Left lobe of liver (tissue), 2 donors: ENCODE data around the gene HAUS3. TPM values are rescaled to one million over a fixed set of nuclear protein-coding genes. Genes with fewer than 3 reads are reported as not detected.

Experiments
- ATAC-seq: fragments of 200-7000 bp; cut with Tn5 transposase; one replicate; pipeline ENCODE4 v1.9.1; 2020; ENCODE audit warnings: mild to moderate bottlenecking, moderate library complexity
- DNase-seq: peaks from one replicate; pipeline ENCODE4 v3.0.0-alpha.2; 2020; ENCODE audit warnings: low spot score
- total RNA-seq: library from RNA; stranded (reverse); gene quantifications from one replicate; pipeline ENCODE4 v1.2.1, GENCODE V29; 2021
- donor health status: DM: no; HTN: no; CAD: no; lungs with moderate emphysema.
- donor health status: DM: no; HTN: yes; CAD: no.

HAUS3 gene
- total RNA-seq, 1 donor from 2014 or later: 5.0 TPM

DNA sequence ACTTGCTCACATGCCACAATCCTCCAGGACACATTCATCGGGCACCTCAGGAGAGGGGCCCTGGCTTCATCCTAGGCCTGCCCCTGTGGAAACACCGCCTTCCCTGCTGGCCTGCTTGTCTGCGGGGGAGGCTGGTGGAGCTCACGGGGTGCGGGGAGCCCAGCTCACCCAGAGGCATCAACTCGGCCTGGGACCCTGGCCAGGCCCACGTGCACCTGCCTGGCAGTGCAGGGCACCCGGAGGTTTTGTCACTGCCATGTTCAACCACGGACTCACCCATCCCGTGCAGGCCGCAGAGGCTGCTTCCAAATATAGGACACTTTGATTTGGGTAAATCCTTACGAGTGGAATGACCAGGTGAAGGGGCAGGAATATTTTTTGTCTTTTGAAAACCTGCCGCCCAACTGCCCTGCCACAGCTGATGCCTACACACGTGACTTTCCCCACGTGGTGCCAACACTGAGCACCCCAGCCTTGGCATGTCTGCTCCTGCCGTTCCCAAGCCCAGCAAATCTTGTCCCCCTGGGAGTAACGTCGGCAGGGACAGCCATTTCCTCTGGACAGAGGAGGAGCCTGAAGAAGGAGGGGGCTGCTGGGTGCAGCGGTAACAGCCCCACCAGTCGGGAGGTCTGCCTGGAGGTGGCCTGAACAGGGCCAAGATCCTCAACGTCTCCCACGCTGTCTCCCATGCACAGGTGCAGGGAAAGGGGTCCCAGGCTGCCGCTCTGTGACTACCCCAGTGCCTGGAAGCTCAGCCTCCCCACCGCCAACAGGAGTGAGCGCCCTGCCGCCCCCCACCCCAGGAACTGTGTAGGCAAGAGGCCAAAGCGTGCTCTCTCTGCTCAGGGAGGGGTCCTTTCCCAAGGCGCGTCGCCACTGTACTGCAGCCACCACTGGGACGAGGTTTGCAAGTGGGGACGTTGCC, 11.5 kb upstream of the HAUS3 start:
- ATAC-seq (no peak), DNase-seq (no peak)

DNA sequence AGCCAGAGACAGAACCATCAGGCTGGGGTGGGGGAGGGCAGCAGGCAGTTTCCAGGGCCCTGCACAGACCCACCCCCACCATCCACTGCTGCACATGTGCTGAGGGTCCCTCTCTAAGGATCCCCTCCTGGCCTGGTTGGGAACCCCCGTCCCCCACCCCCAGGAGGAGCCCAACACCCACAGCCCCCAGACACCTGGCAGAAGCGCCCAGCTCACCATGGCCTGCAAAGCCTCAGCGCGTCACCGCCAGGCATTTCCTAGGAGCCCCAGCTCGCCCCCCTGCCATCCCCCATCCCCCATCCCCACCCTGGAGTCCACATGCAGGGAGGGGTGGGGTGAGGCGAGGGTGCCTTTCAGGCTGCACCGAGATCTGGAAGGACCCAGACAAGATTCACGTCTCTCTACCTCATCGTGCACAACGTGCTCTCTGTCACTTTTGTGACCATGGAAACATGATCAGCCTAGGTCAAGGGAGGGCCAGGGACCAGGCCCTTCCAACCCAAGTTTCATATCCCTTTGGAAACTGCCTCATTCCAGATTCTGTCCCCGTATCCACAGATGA, 10.7 kb upstream of the HAUS3 start:
- DNase-seq (no peak), ATAC-seq (no peak)

DNA sequence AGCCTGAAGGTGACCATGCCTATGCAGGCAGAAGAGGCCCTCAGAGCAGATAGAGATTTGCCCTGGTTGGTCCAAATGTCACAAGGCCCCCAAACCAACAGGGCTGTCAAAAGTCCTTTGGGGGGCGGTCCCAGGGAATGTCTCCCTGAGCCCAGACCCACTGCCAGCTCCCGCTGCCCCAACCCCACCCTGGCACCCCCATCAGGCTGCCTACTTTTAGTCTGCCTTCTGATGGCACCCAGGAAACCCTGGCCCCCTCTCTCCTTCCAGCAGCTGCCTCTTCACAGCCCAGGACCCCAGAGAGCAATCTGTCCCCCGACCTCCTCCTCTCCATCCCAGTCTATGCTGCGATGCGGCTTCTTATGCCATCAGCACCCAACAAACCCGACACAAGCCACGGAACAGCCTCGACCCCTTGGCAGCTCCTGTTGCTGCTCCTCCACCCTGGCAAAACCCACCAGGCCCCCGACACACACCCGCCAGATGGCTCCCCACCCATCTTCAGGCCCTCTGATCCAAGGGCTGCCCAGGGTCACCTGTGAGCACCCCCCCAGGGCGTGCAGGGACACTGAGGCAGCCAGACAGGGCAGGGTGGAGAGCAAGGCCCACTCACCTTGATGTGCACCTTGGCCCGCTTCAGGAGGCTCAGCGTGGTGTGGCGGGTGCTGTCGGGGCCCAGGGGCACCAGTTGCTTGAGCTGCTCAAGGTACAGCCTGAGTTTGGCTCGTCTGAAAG, 10.0 kb upstream of the HAUS3 start:
- no peak for ATAC-seq
- DNase-seq: no peak

DNA sequence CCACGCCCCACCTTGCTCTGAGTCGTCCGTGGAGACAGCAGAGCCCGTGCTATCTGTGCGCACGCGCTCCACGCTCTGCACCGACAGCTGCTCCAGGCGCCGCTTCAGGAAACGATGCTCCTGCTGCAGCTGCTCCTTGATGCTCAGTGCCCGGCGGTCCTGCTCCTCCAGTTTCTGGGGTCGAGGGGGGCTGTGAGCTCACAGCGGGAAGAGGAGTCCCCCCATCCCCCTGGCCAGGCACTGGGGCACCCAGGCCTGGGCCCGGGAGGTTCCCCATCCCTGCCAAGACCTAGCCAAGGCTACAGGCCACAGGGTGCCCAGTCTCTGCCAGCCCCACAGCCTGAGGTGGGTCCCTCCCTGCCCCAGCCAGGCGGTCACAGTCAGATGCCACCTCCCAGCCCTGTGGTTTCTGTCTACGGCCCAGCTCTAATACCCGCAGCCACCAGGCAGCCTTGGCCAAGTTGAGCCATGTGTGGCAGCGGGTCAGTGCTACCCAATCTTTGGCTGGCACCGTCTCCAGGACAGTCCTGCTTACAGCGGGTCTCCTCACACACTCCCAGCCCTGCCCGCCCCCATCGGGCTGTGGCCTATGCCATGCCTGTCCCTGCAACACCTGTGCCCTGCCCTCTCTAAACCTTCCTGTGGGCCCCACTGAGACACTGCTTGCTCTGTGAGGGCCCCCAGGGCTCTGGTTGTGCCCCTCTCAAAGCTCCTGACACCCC, 9.3 kb upstream of the HAUS3 start:
- no peak for DNase-seq
- no peak for ATAC-seq

DNA sequence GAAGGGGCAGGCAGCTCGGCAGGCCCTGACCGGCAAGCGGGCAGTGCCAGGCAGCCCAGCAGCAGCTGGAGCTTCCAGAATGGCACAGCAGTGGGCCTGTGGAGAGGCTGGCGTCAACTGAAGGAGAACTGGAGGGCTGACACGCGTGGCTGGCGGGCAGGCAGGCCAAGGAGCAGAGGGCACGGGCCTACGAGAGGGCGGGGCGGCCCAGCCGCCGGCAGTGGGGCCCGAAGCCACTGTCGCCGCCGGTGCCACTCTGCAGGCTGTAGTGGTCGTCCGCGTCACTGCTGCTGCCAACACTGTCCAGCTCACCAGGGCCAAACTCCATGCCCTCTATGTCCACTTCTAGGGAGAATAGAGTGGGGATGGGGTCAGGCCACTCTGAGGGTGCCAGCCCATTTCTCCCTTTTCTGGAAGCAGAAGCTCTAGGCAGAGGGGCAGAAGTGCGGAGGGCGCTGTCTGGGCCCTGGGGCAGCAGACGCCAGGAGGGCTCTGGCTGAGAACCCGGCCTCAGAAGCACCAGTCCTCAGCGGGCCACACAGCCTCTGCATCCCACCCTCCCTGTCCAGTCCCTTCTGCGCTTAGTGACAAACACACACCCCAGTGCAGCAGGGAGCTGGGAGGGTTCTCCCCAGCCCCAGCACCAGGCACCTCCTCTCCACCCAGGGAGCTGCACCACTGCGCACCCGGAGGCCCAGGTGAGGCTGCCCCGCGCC, 8.6 kb upstream of the HAUS3 start:
- DNase-seq (no peak), ATAC-seq (no peak)

DNA sequence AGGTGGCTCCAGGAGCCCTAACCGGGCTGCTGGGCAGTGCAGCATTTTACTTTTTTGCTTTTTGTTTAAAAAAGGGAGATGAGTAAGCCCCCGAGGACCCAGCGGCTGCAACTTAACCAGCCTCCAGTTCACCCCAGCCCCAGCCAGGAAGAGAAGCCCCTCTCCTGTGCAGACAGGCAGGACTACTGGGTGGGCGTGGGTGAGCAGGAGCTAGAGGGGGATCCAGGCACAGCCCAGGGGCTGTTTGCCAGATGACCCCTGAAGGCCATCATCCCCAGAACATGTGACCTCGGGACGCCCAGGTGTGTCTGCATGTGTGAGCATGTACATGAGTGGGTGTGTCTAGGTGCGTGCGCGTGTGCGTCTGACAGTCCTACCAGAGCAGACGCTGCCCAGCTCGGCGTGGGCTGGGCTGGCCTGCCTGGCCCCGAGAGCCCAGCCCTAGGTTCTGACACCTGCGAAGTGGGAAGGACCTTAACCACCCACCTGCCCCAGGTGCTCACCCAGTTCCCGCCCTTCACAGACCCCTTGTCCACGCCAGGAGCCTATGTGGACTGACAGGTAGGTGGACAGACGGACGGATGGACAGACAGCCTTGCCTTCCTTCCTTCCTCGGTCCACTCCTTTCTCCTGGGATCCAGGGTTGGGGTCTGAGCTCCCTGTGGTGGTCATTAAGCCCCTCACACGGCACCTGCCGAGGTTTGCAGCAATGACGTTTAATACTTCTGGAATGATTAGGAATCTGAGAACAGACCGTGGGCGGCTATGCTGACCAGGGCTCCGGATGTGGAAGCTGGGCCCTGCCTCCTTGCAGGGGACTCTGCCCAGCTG, 7.8 kb upstream of the HAUS3 start:
- ATAC-seq (no peak), DNase-seq (no peak)

DNA sequence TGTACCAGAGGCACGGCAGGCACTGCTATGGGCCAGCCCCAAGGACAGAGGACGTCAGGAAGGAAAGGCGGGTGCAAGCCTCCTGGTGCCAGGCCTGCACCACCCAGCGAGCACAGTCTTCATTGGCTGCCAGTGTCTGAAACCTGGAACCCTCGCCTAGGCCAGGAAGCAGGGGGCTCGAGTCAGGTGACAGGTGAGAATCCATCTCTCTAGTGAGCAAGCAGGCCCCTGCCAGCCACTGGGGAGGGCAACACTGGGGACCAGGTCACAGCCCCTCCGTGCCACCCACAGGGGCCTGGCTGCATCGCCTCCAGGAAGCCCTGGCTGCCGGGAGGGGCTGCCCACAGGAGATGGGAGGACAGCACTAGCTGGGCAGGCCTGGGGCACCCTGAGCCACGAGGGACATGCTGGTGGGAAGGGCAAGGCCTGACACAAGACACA, 6.9 kb upstream of the HAUS3 start:
- DNase-seq (no peak), ATAC-seq (no peak)

DNA sequence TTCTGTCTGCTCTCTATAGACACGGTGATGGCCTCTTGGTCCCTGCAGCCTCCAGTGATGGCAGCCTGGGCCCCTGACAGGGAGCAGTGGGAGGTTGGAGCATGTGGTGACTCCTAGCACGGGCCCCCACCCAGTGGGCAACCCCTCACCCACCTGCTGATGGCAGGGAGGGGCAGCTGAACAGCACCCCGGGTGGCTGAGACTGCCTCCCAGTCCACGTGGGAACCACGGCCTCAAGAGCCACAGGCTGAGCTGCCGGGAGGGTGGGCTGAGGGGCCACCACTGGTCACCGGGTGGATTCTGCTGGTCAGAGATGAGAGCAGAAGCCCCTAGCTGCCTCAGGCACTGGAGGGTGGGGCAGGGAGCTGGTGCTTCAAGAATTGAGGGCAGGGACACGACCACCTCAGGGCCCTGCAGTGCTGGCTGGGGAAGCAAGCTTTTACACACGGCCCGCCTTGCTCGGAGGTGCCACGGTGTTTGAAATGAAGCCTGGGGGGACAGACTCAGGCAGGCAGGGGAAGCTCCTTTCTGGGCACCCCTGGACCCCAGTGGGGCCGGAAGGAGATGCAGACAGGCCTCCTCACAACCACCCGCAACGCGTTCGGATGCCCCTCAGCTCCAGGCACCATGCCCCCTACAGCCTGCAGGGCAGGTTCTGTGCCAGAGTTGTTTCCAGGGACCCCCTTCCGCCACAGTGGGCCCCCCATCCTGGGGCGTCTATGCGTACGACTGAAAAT, 6.3 kb upstream of the HAUS3 start:
- DNase-seq: no peak
- no peak for ATAC-seq

DNA sequence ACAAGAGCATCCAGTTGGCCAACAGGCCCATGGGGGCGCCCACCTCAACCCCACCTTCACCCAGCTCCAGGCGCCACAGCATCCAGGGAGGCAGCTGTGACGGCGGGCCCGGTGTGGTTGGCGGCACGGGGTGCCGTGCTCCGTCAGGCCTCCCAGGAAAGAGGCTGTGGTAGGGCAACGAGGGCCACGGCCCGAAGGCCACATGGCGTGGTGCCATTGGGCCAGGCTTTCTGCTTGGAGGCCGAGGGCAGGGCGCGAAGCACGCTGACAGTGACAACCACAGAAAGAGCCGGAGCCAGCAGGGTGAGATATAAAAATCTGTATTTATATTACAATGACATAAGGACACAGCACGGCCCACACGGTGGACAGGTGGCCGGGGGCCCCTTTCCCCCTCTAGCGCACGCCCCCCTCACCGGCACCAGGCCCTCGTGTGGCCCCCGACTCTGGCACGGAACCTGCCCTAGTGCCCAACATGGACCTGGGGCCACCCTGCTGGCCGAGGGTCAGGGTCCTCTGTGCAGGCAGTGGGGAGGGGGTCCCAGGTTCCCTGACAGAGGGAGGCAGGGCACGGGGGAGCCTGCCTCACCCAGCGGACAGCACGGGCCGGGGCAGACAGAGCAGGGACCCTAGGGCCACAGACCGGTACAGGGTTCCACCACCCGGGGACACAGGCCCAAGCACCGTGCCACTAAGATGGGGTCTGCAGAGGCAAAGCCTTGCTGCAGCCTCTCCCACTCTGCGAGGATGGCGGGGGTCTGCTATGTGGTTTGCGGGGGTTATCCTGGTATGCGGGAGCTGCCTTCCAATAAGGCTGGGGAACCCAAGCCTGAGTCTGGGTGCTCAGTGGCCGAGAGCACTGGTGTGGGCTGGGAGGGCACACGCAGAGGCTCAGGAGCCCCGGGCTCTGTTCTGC, 5.5 kb upstream of the HAUS3 start:
- no peak for DNase-seq
- ATAC-seq: no peak

DNA sequence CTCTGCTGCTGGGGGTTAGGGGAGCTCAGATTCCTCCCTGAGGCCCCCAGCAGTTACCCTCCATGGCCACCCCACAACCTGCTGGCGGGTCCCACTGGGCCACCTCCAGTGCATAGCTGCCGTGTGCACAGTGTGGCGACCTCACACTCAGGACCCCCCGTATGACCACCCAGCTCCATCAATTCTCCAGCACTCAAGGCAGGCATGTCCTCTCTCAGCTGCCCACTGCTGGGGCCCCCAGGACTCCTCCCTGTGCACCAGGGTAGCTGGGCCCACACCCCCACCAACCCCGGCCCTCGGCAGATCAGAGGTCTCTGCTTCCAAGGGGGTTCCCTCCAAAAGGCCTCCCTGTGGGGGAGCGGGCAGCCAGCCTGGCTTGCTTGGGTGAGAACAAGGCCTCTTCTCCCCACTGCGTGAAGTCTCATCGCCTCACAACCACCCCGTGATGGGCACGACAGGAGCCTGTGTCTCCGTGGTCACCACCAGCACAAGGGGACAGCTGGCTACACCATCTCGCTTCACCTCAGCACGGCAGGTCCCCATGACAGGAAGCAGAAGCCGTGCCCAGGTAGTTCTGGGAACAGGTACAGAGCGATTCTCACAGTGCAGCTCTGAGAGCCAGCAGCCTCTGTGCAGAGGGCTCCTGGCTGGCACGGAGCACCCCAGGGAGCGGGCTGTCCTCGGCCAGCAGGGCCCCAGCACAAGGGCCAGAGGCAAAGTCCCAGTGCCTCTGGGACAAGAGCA, 4.6 kb upstream of the HAUS3 start:
- DNase-seq (no peak), ATAC-seq (no peak)

DNA sequence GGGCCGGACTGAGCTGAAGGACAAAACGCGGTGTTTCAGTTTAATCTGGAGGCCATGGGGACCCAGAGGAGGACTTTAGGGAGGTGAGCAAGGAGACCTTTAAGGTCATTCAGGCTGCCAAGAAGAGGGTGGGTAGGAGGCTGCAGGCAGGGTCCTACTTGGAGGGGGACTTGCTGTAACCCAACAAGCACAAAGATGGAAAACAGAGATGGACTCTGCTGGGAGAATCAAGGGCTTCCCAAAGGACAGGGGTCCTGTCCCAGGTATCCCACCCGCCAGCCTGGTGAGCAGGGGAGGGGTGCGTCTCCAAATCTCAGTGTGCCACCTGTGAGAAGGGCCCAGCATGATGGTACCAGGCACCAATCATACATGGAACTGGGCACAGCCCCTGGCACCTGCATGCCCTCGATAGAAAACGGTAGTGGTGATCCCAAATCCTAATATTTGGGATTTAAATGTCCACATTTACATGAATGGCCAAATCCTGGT, 3.9 kb upstream of the HAUS3 start:
- DNase-seq (no peak), ATAC-seq (no peak)

DNA sequence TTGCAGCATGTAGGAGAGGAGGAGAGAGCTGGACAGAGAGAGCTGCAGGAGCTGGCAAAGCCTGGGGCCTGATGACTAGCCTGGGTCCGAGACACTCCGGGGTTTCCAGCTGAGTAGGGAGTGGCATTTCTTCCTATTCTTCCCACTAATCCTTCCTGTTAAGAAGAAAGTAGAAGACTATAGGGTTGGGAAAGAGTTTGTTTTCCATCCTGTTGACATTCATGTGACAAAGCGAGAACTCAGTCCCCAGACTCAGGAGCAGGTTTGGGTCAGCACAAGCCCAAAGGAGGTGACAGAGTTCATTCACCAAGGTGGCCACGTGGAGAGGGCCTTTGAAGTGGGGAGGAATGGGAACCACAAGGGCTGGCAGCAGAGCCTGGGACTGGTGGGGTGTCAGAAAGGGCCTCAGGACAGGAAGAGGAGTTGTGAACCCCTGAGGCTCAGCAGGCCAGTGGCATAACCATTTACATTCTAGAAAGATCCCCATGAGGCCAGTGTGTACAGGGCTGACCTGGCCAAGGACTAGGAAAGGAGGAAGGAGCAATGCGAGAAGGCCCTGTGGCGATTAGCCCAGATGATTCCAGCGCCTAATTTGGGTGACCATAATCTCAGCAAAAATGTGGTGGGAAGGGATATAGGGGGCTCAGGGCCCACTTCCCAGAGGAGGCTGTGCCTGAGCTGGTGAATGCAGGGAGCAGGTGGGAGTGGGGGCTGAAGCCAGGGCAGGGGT, 3.3 kb upstream of the HAUS3 start:
- no peak for ATAC-seq
- no peak for DNase-seq

DNA sequence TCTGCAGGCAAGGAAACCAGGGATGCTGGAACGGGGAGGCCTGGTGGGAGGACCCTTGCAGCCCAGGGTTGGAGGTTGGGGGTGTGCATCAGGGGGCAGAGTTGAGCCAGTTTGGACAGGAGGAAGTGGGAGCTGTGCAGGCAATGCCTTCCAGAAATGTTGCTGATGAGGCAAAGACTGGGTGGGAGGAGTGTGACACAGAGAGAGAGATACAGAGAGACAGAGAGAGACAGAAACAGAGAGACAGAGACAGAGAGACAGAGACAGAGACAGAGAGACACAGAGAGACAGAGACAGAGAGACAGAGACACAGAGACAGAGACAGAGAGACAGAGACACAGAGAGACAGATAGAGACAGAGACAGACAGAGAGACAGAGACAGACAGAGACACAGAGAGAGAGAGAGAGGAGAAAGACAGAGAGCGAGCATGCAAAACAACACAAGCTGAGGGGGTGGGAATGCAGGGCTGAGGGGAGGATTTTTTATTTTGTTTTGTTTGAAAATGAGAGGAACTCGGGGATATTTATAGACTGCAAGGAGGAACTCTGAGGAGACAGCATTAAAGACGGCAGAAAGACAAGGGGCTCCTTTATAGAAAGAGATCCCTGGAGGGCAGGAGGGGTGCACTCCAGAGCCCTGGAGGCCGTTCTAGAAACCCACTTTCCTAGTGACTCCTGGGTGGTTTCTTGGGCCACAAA, 1.9 kb upstream of the HAUS3 start:
- DNase-seq (no peak), ATAC-seq (peak; percentile 5)

DNA sequence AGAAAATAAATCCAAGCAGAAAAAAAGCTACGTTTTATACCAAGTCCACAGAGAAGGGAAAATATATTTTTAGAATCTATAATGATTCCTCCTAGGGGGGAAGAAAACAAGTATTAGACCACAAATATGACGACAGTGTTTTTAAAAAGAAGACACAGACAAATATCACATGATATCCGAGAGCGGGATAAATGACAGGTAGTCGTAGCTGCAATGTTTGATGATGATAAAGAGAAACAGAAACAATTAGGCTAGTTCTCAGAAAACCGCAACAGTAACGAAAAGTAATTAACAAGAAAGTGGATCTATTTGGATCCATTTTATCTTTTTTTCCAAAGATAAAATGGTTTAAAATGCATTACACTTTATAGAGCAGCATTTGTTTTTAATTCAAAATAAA, 918 bp downstream of the HAUS3 start:
- no peak for DNase-seq
- no peak for ATAC-seq

DNA sequence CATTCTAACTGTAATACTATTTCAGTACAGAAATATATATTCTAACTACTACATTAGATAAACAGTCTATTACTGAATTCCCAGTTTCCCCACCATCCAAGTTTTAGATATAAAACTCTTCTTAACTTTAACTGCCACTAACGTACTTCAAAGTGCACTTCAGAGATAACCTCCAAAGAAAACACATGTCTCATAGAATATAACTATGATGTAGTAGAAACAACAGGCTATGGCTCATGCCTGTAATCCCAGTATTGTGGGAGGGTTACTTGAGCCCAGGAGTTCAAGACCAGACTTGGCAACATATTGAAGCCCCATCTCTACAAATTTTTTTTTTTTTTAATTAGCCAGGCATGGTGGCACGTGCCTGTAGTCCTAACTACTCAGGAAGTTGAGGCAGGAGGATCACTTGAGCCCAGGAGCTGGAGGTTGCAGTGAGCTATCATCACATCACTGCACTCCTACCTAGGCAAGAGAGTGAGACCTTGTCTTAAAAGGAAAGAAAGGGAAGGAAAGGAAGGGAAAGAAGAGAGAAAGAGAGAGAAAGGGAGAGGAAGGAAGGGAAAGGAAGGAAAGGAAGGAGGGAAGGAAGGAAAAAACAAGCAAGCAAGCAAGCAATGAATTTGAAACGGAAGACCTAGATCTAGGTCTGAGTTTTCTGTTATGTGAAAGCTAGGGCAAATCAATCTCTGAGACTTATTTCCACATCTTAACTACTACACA, 4.8 kb downstream of the HAUS3 start:
- ATAC-seq (no peak), DNase-seq (no peak)
